ENCODE results near the gene ADAD1. TPM values are rescaled to one million over a fixed set of nuclear protein-coding genes. Genes with fewer than 3 reads are reported as not detected.
"Not testable (repeated sequence)": the region's sequence is repeated elsewhere in the genome, so short reads cannot be mapped to it uniquely, and the experiment has no call there.

The ADAD1 gene
- total RNA-seq (2014; rRNA removed; shearing (Covaris generic)) = not detected in 2 replicates

DNA sequence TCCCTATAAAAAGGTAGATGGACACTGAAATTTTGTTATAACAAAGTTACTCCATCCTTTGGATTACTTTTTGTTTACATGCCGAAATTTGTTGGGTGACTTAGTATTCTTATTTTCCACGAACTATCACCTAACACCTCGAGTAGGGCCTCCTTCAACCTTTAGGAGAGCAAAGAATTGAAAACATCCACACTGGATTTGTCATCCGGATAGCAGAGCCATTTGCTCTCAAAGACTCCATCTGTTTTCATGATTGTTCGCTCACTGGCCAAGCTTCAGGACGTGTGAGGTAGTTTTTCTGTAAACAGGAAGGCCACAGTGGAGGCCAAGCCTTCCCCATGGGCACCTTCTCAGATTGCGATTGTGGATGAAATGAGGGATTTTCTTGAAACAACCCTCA is at the start of gene ADAD1:
ADAD1 (plus strand) TSS at position 301 of the 400 bp plus-strand sequence. CDS start 1,059 bp downstream, outside the sequence.
- DNase-seq (ENCODE audit: low spot score) = no peak

DNA sequence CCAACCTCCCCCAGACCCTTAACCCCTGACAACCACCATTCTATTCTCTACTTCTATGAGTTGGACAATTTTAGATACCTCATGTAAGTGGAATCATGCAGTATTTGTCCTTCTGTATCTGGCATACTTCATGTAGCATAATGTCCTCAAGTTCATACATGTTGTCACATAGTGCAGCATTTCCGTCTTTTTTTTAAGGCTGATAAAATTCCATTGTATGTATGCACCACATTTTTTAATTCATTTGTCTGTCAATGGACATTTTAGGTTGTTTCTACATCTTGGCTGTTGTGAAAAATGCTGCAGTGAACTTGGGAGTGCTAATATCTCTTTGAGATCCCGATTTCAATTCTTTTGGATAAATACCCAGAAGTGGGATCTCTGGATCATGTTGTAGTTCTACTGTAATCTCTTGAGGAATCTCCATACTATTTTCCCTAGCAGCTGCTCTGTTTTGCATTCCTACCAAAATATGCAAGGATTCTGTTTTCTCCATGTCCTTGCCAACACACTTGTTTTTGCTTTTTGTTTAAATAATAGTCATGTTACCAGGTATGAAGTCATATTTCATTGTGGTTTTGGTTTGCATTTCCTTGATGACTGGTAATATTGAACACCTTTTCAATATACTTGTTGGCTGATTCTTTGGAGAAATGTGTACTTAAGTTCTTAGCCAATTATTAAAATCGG is 48.8 kb upstream of the ADAD1 start:
- no peak for DNase-seq (ENCODE audit: low spot score)

DNA sequence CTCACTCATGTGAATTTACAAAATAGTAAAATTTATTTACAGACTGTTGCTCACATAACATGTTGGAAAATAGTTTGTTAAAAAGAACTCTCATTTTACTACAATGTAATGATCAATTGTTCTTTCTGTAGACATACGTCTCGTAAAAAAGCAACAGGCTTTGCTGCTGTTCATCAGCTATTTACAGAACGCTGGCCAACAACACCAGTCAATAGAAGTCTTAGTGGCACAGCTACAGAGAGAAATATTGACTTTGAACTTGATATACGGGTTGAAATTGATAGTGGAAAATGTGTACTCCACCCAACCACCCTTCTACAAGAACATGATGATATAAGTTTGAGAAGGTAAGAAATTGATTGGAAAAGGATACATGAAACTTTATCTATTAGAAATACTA is 47.6 kb upstream of the ADAD1 start:
- DNase-seq (ENCODE audit: low spot score) = no peak

DNA sequence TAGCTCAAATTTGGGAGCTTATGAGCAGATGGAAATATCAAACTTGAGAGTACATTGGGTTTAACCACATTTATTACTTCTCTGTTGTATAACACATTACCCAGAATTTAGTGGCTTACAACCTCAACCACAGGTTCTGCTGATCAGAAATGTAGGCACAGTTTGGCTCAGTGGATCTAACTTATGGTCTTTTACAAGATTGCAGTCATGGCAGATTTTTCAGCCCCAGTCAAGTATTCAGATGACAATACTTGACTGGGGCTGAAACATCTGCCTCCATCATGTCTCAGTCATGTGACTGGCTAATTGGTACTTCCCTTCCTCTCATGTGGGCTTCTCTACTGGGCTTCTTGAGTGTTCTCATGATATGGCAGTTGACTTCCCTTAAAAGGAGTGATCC is 44.0 kb upstream of the ADAD1 start:
- no peak for DNase-seq (ENCODE audit: low spot score)

DNA sequence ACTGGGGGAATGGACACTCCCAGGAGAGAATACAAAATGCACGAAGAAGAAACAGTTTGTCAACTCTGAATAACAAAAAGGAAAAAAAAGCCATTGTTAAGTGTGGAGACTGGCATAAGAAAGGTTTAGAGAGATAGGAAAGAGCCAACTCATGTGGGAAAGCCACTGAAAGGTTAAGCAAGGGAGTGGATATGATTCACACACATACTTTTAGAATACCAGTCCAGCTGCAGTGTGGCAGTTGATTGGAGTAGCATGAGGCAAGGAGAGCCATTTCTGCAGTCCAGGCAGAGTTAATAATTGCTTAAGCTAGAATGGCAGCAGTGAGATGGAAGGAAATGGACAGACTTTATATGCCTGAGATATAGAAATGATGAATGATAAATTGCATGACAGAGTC is 36.9 kb upstream of the ADAD1 start:
- peak; percentile 38 for DNase-seq (ENCODE audit: low spot score)

DNA sequence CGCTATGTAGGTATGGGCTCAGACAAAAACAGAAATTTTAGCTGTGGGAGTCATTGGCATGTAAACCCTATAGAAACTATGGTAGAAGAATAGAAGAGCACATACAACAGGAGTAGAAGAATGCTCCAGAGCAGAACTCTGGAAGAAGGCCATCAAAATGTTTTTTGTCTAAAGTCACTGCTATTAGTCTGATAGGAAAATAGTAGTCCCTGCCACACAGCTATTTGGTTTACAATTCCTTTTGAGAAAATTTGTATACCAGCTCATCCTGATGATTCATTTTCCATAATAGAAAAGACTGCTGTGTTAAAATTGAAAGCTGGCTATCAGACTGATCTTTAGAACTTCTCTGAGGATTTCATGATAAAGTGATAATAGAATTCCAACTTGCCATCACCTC is 32.8 kb upstream of the ADAD1 start:
- no peak for DNase-seq (ENCODE audit: low spot score)

DNA sequence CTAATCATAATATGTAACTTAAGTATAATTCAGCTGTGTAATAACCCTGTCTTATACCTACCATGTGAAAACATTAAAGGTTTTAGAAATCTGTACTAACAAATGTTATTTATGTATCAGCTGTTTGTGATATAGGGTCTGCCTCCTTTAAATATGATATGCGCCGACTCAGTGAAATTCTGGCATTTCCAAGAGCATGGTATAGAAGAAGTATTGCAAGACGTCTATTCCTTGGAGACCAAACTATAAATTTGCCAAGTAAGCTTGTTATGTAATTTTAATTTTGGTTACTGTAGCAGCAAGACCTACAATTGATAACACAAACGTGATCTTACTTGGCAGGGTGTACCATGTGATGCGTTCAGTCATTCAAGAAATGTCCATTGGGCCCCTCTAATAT is 32.3 kb upstream of the ADAD1 start:
- no peak for DNase-seq (ENCODE audit: low spot score)

DNA sequence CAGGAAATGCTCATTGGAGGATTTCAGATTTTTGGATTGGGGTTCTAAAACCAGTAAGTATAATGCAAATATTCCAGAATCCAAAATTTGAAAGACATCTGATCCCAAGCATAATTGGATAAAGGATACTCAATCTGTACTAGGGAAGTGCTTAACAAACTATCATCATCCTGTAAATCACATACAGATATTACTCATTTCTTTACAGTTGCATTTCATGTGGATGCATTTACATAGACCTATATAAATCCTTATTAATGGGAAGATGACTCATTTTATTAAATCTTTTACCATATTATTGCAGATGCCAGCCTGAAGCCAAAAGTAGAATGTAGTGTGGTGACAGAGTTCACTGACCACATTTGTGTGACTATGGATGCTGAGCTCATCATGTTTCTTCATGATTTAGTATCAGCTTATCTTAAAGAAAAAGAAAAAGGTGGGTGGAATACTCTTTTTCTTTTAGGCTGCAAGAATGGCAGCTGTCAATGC is 22.4 kb upstream of the ADAD1 start:
- no peak for DNase-seq (ENCODE audit: low spot score)

DNA sequence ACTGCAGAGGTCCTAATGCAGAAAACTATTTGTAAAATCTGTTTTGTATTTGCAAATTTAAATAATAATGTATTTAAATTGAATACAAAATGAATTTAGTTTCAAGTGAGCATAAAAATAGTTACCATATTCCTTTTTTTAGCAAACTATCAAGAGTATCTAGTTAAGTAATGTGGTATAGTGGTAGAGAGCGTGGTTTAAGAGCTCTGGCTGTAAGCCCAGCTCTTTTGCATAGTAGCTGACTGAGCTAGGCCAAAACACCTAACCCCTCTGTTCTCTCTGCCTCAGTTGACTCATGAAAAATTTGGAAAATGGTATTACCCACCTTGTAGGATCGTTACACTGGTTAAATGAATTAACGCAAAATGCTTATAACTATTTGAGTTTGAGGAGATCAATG is 18.1 kb upstream of the ADAD1 start:
- DNase-seq (ENCODE audit: low spot score) = no peak

DNA sequence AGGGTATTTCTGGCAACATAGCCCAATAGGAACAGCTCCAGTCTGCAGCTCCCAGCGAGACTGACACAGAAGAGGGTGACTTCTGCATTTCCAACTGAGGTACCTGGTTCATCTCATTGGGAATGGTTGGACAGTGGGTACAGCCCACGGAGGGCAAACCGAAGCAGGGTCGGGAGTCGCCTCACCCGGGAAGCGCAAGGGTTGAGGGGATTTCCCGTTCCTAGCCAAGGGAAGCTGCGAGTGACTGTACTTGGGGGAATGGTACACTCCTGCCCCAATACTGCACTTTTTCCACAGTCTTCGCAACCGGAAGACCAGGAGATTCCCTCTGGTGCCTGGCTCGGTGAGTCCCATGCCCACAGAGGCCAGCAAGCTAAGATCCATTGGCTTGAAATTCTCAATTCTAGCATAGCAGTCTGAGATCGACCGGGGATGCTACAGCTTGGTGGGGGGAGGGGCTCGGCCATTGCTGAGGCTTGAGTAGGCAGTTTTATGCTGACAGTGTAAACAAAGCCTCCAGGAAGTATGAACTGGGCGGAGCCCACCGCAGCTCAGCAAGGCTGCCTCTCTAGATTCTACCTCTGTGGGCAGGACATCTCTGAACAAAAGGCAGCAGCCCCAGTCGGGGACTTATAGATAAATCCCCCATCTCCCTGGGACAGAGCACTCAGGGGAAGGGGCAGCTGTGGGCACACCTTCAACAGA is 14.0 kb upstream of the ADAD1 start:
- no peak for DNase-seq (ENCODE audit: low spot score)

DNA sequence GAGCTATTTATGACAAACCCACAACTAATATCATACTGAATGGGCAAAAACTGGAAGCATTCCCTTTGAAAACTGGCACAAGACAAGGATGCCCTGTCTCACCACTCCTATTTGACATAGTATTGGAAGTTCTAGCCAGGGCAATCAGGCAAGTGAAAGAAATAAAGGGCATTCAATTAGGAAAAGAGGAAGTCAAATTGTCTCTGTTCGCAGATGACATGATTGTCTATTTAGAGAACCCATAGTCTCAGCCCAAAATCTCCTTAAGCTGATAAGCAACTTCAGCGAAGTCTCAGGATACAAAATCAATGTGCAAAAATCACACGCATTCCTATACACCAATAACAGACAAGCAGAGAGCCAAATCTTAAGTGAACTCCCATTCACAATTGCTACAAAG is 10.0 kb upstream of the ADAD1 start:
- not testable (repeated sequence) for DNase-seq (ENCODE audit: low spot score)

DNA sequence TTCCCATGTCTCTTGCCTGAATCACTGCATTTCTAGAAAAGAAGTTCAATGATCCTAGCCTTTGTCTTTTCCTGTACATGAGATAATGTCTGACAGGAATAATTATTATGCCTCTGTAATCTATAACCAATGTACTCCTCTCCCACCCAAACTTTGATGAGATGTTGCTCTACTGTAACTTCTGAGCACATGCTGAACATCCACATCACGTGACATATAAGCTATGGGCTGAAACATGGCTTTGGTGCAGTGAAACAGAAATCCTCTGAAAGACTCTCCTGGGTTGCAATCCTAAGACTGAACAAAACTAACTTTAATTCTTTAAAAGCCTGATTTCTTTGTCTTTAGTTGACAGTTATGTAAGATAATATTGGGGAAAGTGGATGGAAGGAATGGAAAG is 1.5 kb upstream of the ADAD1 start:
- DNase-seq (ENCODE audit: low spot score) = no peak

DNA sequence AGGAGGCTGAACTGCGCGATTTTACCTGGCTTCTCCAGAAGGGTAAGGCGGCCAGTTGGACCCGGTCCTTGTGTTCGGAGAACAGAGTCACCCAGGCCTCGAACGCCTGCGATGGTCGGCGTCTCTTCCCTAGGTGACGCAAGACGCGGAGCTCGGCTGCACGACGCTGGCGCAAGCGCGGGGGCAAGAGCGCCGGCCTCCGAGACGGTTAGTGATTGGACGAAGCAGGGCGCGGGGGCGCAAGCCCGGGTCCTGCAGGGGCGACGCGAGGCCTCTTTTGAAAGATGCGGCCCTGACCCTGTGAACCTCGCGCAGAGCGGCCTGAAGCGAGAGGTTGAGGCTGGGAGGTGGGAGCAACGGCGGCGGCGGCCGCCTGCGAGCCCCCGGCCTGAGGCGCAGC is 428 bp downstream of the ADAD1 start:
- DNase-seq (ENCODE audit: low spot score) = no peak

DNA sequence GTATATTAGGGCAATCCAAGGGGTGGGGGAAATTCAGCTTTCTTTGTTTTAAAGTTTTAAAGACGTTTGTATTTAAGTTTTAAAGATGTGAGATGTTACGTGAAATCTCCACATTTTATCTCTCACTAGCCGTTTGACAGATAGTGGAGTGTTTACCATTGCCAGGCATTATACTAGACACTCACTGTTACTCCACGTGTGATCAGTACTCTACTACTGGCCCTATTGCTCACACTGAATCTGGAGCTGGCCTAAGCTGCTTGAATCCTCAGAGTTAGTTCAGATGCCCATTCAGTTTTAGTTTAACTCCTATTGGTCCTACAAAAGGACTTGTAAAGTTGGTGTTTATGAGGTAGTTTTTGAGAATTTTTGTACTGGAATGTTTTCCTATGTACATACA is 4.5 kb downstream of the ADAD1 start:
- DNase-seq (ENCODE audit: low spot score) = no peak

DNA sequence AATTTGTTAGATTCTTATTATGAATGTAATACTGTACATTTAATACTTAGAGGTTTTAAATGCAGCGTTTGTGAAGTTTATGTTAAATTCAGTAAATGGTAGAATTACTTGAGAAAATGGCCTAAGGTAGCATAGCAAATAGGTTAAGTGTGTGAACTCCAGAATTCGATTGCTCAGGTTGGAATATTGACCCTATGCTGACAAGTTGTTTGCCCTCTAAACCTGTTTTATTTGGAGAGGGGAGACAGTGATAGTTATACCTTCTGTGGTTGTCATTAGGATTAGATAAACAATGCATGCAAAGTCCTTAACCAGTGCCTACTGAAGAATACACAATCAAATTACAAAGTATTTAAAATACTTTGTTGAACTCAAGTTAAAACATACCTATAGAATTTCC is 5.4 kb downstream of the ADAD1 start:
- no peak for DNase-seq (ENCODE audit: low spot score)

DNA sequence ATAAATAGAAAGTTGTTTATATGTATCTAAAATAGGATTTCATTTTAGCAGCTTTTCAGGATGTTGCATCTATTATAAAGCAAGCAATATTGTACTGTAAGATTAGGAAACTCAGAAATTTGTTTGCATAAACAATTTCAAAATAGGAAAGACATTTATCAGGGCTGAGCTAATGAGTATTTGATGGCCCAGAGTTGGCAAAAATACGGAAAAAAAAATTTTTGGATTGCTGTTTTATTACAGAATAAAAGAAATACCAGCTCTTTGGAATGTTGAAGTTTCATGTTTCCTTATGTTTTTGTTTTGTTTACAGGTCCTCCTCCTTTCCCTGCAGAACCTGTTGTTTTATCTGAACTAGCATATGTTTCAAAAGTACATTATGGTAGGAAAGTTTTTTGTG is 14.5 kb downstream of the ADAD1 start:
- DNase-seq (ENCODE audit: low spot score) = no peak

DNA sequence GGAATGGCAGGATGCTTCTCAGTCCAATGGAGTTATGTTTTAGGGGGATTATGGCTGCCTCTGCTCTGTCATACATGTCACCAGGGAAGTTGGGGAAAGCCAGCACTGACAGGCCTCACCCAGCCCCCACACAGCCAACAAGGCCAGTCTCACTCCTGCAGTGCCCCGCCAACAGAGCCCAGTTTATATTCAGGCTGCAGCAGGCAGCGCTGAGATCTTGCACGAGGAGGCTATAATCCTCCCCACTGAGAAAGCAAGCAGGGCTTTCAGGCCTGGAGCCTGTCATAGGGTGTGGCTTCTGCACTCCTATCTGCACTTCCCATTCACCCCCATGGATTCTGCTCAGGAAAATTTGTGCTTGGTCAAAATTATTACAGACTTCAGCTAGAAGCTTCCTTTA is 25.1 kb downstream of the ADAD1 start:
- no peak for DNase-seq (ENCODE audit: low spot score)

DNA sequence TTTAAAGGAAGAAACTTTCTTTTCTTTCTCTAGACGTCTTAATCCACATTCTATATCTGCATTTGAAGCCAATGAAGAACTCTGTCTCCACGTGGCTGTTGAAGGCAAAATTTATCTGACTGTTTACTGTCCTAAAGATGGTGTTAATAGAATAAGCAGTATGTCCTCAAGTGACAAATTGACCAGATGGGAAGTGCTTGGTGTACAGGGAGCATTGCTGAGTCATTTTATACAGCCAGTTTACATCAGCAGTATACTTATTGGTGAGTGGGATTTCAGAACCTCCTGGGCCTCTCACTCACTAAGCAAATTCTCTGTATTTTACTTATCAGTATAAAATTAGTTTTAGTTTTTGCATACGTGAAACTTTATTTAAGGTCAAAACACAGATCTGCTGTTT is 33.7 kb downstream of the ADAD1 start:
- no peak for DNase-seq (ENCODE audit: low spot score)

DNA sequence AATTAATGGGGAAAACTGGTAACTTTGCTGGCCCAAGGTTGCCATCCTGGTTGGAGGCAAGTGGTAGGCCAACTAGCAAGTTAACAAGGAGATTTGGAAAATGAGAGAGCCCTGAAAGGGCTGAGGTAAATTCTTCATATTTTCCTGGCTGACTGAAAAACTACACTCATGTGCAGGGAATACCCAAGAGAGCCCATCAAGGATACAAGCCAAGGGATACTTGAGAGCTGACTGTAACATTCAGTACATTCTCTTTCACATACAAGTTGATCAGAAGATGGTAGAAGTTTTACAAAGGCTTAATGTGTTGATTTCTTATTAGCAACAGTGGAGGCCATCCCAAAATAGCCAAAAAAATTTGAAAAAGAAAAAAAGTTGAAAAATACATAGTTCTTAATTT is 44.4 kb downstream of the ADAD1 start:
- DNase-seq (ENCODE audit: low spot score) = no peak

DNA sequence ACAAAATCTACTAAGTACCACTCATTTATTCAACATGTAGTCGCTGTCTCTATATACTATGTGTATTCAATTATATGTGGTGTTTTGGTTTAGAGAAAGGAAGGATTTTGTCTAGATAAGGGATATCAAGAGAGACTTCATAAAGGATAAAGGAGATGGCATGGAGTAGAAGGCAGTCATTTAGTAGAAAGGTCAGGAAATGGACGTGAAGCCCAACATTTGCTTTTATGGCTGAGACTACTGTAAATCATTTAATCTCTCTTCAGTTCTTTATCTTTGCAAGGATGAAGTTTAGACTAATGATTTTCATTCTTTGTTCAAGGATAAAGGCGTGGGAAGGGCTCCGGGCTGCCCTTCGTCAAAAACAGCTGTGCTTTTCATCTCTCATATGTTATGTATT is 52.5 kb downstream of the ADAD1 start:
- no peak for DNase-seq (ENCODE audit: low spot score)

DNA sequence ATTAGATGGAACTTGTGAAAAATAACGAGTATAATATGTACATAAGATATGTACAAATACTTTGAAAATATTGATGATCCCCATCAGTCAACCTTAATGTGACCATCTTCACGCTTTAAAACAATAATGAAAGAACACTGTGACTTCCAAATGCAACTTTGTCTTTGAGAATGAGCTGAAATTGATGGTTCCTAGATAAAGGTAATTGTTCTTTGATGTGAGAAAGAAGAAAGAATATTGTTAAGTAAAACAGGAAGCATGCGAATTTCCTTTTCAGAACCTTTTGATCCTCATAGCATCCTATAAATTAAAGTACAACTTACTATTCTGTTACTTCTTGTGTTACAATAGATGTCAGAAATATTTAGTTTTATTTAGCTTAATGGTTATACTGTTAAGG is 55.5 kb downstream of the ADAD1 start:
- DNase-seq (ENCODE audit: low spot score) = no peak

DNA sequence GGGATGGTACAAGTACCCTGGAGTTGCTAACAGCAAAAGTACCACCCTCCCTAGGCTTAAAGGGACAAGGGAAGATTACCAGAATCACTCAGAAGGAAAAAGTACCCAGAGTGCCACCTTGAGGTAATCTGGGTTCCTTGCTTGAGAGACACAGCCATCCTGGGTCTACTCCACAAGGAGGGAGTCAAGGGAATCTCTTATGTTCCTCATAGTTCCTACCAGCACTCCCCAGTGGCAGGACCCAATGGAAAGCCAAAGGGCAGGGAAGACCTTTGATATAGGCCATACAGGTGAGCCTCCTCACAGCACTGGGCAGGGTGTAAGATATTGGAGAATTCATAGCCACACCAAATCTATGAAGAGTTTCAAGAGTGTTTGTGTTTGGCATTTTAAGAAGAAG is 72.0 kb downstream of the ADAD1 start:
- DNase-seq (ENCODE audit: low spot score) = peak; percentile 8

DNA sequence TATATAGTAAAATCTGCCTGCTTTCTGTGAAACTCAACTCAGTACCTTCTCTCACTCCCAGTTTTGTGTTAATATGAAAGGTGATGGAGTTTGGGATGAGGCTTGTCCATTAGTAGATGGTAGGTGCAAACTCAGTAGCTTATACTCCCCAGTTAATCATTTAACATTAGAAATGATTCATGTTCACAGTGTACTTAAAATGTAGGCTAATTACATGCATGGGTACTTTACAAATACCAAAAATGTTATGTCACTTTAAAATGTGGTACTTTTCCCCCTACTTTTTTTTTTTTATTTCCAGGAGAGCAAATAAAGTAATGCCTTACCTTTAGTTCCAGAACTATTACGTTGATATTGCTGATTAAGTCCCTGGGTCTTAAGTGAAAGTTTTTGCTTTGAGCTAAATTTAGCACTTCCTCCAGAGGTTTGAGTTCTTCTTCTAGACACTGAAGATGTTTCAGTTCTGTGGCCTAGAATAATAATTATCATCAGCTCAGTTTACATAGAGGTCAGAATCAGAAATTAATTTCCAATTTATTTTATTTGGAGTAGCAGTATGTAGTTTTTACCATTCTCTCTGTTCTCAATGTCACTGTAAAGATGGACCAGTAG is 74.7 kb downstream of the ADAD1 start:
- no peak for DNase-seq (ENCODE audit: low spot score)
